Measurements from ENCODE around the gene ITSN1. TPM values are rescaled to one million over a fixed set of nuclear protein-coding genes. Genes with fewer than 3 reads are reported as not detected.
A peak's percentile ranks its signal among the peaks of the same experiment; 100 is the strongest.

ITSN1 gene
- total and polyA plus RNA-seq, 4 donors = 11.2 to 46.0 (median 19.8) TPM

GRCh38 chr21:33752260-33752659 is 110.0 kb downstream of the ITSN1 start:
- H3K4me1 ChIP-seq (ENCODE audit: control insufficient read depth in 5 of 5, insufficient read depth in 5 of 5, low read length in 5 of 5) = peaks cover 0 to 4% (median 0%) of the 10 kb centered on the region in 5 donors
- H3K4me3 ChIP-seq = no peak overlapping the region
- no peaks in the 10 kb centered on the region for H3K36me3 ChIP-seq (ENCODE audit: control insufficient read depth in 4 of 4, insufficient read depth in 4 of 4, low read length in 4 of 4)
- H3K27me3 ChIP-seq (ENCODE audit: control insufficient read depth in 3 of 3, insufficient read depth in 3 of 3, low read length in 2 of 3) = no peaks in the 10 kb centered on the region
- H3K9ac ChIP-seq (ENCODE audit: insufficient read depth in 1 of 2, low read length in 2 of 2) = no peak overlapping the region
- 91 to 93% methylated on average over 2 of the region's 2 CpGs for WGBS, 2 donors
- TF ChIP-seq, protein P1, sequence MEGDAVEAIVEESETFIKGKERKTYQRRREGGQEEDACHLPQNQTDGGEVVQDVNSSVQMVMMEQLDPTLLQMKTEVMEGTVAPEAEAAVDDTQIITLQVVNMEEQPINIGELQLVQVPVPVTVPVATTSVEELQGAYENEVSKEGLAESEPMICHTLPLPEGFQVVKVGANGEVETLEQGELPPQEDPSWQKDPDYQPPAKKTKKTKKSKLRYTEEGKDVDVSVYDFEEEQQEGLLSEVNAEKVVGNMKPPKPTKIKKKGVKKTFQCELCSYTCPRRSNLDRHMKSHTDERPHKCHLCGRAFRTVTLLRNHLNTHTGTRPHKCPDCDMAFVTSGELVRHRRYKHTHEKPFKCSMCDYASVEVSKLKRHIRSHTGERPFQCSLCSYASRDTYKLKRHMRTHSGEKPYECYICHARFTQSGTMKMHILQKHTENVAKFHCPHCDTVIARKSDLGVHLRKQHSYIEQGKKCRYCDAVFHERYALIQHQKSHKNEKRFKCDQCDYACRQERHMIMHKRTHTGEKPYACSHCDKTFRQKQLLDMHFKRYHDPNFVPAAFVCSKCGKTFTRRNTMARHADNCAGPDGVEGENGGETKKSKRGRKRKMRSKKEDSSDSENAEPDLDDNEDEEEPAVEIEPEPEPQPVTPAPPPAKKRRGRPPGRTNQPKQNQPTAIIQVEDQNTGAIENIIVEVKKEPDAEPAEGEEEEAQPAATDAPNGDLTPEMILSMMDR (IDR thresholded peaks at IDR 0.05; ENCODE audit: control extremely low read depth, extremely low read depth) = no peak
- DNase-seq (no peak), ATAC-seq (ENCODE audit: insufficient read depth, low FRiP score) (no peak)
- no peak overlapping the region for H3K27ac ChIP-seq (ENCODE audit: low read depth in 1 of 2, low read length in 1 of 2)
- peaks cover 0 to 4% (median 0%) of the 10 kb centered on the region in 4 donors for H3K9me3 ChIP-seq (ENCODE audit: control insufficient read depth in 4 of 4, insufficient read depth in 3 of 4, low read length in 3 of 4)

- WGBS, 2 donors = 80 to 88% methylated on average over 1 of the region's 1 CpG
- Histone ChIP-seq H3K9ac (ENCODE audit: insufficient read depth in 1 of 2, low read length in 2 of 2) (no peak overlapping the region), H3K4me1 (ENCODE audit: control insufficient read depth in 5 of 5, insufficient read depth in 5 of 5, low read length in 5 of 5) (peaks cover 0 to 4% (median 0%) of the 10 kb centered on the region in 5 donors), H3K4me3 (no peak overlapping the region), H3K27me3 (ENCODE audit: control insufficient read depth in 3 of 3, insufficient read depth in 3 of 3, low read length in 2 of 3) (no peaks in the 10 kb centered on the region), H3K36me3 (ENCODE audit: control insufficient read depth in 4 of 4, insufficient read depth in 4 of 4, low read length in 4 of 4) (peaks cover 0 to 5% (median 0%) of the 10 kb centered on the region in 4 donors), H3K9me3 (ENCODE audit: control insufficient read depth in 4 of 4, insufficient read depth in 3 of 4, low read length in 3 of 4) (no peaks in the 10 kb centered on the region), H3K27ac (ENCODE audit: low read depth in 1 of 2, low read length in 1 of 2) (no peak overlapping the region)
- DNase-seq (no peak), ATAC-seq (ENCODE audit: insufficient read depth, low FRiP score) (no peak)
- TF ChIP-seq, protein P1 (IDR thresholded peaks at IDR 0.05; ENCODE audit: control extremely low read depth, extremely low read depth) = no peak
These were observed 111.6 kb downstream of the ITSN1 start for GRCh38 chr21:33753886-33754285.

DNA sequence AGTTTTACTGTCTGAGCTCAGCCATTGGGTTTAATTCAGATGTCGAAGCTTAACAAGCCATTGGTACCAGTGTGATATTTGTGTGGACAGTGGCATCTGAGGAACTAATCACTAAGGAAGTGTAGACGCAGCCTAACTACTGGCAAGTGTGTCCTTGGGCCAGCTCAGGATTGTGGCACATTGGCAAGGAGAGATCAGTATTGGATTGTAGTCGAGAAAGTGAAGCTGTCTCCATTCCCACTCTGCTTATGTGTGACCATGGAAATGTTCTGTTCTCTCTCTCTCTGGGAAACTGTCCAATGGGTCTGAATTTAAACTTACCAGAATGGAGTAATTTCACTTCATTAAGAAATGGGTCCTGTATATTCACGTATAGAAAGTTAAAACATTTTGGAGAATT is 112.2 kb downstream of the ITSN1 start:
- DNase-seq = peak in 1 of 3 donors; percentile 22
- no peak for ATAC-seq (ENCODE audit: insufficient read depth, low FRiP score)
- H3K9ac ChIP-seq (ENCODE audit: insufficient read depth in 1 of 2, low read length in 2 of 2) = no peak overlapping the region
- TF ChIP-seq, protein P1 (IDR thresholded peaks at IDR 0.05; ENCODE audit: control extremely low read depth, extremely low read depth) = no peak
- peaks cover 0 to 5% (median 0%) of the 10 kb centered on the region in 4 donors for H3K36me3 ChIP-seq (ENCODE audit: control insufficient read depth in 4 of 4, insufficient read depth in 4 of 4, low read length in 4 of 4)
- WGBS, 2 donors = 87 to 90% methylated on average over 4 of the region's 4 CpGs
- no peaks in the 10 kb centered on the region for H3K27me3 ChIP-seq (ENCODE audit: control insufficient read depth in 3 of 3, insufficient read depth in 3 of 3, low read length in 2 of 3)
- H3K27ac ChIP-seq (ENCODE audit: low read depth in 1 of 2, low read length in 1 of 2) = no peak overlapping the region
- H3K4me1 ChIP-seq (ENCODE audit: control insufficient read depth in 5 of 5, insufficient read depth in 5 of 5, low read length in 5 of 5) = peaks cover 0 to 4% (median 0%) of the 10 kb centered on the region in 5 donors
- no peaks in the 10 kb centered on the region for H3K9me3 ChIP-seq (ENCODE audit: control insufficient read depth in 4 of 4, insufficient read depth in 3 of 4, low read length in 3 of 4)
- no peak overlapping the region for H3K4me3 ChIP-seq

DNA sequence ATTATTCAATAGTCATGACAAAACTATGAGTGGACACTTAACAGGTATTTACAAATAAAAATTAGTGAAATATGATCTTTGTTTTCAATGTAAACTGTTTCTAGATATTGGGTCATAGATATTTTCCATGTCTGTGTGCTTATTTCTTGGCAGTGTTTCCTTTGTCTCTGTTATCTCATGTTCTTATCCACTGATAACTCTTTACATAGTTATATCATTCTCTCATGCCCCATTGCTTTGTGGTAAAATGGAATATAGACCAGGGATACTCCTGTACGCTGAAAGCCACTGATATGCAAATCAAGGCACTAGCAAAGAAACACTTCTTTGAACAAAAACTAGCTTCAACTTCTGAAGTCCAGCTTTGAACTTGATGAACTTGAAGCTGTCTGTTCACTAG is 113.1 kb downstream of the ITSN1 start:
- Histone ChIP-seq H3K9me3 (ENCODE audit: control insufficient read depth in 4 of 4, insufficient read depth in 3 of 4, low read length in 3 of 4) (no peaks in the 10 kb centered on the region), H3K4me1 (ENCODE audit: control insufficient read depth in 5 of 5, insufficient read depth in 5 of 5, low read length in 5 of 5) (peaks cover 0 to 4% (median 0%) of the 10 kb centered on the region in 5 donors), H3K27me3 (ENCODE audit: control insufficient read depth in 3 of 3, insufficient read depth in 3 of 3, low read length in 2 of 3) (no peaks in the 10 kb centered on the region), H3K4me3 (no peak overlapping the region), H3K36me3 (ENCODE audit: control insufficient read depth in 4 of 4, insufficient read depth in 4 of 4, low read length in 4 of 4) (peaks cover 0 to 5% (median 0%) of the 10 kb centered on the region in 4 donors), H3K27ac (ENCODE audit: low read depth in 1 of 2, low read length in 1 of 2) (no peak overlapping the region), H3K9ac (ENCODE audit: insufficient read depth in 1 of 2, low read length in 2 of 2) (no peak overlapping the region)
- WGBS, 2 donors = 87 to 100% methylated on average over 1 of the region's 1 CpG
- ATAC-seq (ENCODE audit: insufficient read depth, low FRiP score) (no peak), DNase-seq (no peak)
- TF ChIP-seq, protein P1 (IDR thresholded peaks at IDR 0.05; ENCODE audit: control extremely low read depth, extremely low read depth) = no peak

Data from lung (tissue), 12 donors.